PFSK-1 (cell line): ENCODE results near the gene FARP2.

ENCODE experiments used
- POLR2AphosphoS5 ChIP-seq: IDR thresholded peaks from 2 replicates; pipeline ENCODE4 v1.6.1; 2012; ENCODE audit warnings: low read depth, mild to moderate bottlenecking, control low read depth, low read length, moderate library complexity
- TAF1 ChIP-seq: IDR thresholded peaks from 2 replicates; pipeline ENCODE4 v1.6.1; 2012; ENCODE audit warnings: low read length, control low read depth, borderline replicate concordance; ENCODE audit not compliant: insufficient read depth

DNA sequence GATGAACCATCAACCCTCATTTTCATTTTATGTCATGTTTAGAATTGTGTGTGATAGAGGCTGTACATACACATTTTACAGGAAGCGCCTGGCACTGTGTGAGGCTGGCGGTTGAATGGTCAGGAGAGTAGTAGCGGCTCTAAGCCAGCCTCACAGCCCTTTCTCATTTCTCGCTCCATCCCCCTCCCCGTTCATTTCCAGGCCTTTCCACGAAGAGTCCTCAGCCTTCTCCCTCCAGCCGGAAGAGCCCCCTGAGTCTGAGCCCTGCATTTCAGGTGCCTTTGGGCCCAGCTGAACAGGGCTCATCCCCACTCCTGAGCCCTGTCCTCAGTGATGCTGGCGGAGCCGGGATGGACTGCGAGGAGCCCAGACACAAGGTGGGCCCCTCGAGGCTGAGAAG lies 100.5 kb downstream of the FARP2 start:
- TF ChIP-seq POLR2AphosphoS5 (no peak), TAF1 (no peak)
